AG10803 (cell line): ENCODE measurements around the gene ZKSCAN7.
"Not testable (repeated sequence)": the region's sequence is repeated elsewhere in the genome, so short reads cannot be mapped to it uniquely, and the experiment has no call there.

Experiments
- DNase-seq: peaks from one replicate; pipeline ENCODE4 v3.0.0; 2010; ENCODE audit warnings: low read depth
- H3K4me3 ChIP-seq: 2 replicates; pipeline ENCODE4 v1.5.1; 2011; ENCODE audit warnings: mild to moderate bottlenecking, low read length, control low read depth
- CTCF ChIP-seq: conservative IDR thresholded peaks from 2 replicates; pipeline ENCODE4 v1.5.1; 2011; ENCODE audit warnings: mild to moderate bottlenecking, low read length, control low read depth, inconsistent platforms

The ZKSCAN7 gene

GRCh38 chr3:44535364-44535763 is 19.6 kb upstream of the ZKSCAN7 start:
- TF ChIP-seq CTCF, result no peak
- no peak for DNase-seq
- no peak overlapping the region for H3K4me3 ChIP-seq

GRCh38 chr3:44544811-44545210 is 10.2 kb upstream of the ZKSCAN7 start:
- H3K4me3 ChIP-seq, DNase-seq: not testable (repeated sequence)

DNA sequence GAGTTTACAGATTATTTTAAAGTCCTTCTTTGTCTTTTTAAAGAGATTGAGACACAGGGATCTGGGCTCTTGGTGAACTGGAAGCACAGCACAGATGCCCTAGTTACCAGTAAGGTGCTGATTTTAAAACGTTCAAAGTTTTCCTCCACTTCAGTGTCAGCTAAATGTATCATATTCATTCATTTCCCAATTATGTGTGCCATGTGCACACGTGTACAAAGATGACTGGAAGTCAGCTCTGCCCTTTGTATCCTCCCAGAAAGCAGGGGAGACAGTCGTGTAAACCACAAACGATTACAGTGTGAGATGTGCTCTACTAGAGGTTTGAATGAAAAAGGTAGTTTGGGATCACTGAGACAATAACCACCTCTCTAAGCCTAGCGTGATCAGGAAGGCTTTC is 730 bp downstream of the ZKSCAN7 start:
- DNase-seq, result peak; percentile 0
- H3K4me3 ChIP-seq, result peak overlapping the region; percentile 73
- TF ChIP-seq CTCF, result no peak

DNA sequence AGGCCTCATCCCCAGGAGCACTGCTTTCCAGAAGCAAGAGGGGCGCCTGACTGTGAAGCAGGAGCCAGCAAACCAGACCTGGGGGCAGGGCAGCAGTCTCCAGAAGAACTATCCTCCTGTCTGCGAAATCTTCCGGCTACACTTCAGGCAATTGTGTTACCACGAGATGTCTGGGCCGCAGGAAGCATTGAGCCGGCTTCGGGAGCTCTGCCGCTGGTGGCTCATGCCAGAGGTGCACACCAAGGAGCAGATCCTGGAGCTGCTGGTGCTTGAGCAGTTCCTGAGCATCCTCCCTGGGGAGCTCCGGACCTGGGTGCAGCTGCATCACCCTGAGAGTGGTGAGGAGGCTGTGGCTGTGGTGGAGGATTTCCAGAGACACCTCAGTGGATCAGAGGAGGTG is 2.1 kb downstream of the ZKSCAN7 start:
- DNase-seq, result no peak
- TF ChIP-seq CTCF, result no peak
- no peak overlapping the region for H3K4me3 ChIP-seq

DNA sequence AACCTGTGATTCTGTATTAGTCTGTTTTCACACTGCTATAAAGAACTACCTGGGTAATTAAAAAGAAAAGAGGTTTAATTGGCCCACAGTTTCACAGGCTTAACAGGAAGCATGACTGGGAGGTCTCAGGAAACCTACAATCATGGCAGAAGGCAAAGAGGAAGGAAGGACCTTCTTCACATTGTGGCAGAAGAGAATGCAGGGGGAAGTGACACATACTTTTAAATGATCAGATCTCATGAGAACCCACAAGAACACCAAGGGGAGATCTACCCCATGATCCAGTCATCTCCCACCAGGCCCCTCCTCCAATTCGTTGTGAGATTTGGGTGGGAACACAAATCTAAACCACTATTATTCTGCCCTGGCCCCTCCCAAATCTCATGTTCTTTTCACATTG is 6.1 kb downstream of the ZKSCAN7 start:
- no peak for TF ChIP-seq CTCF
- no peak overlapping the region for H3K4me3 ChIP-seq
- DNase-seq, result no peak

- no peak for DNase-seq
- no peak overlapping the region for H3K4me3 ChIP-seq
- no peak for TF ChIP-seq CTCF
Observed at GRCh38 chr3:44562147-44562546, 7.2 kb downstream of the ZKSCAN7 start.

- no peak for DNase-seq
- no peak for TF ChIP-seq CTCF
Observed at GRCh38 chr3:44568561-44568960, 13.6 kb downstream of the ZKSCAN7 start.

DNA sequence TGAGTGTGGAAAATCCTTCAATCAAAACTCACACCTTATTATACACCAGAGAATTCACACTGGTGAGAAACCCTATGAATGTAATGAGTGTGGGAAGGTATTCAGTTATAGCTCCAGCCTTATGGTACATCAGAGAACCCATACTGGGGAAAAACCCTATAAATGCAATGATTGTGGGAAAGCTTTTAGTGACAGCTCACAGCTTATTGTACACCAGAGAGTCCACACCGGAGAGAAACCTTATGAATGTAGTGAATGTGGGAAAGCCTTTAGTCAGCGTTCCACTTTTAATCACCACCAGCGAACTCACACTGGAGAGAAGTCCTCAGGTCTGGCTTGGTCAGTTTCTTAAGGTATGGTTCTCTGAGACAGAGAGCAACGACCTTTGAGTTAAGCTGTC is 16.0 kb downstream of the ZKSCAN7 start:
- TF ChIP-seq CTCF, result no peak
- no peak for DNase-seq
- no peak overlapping the region for H3K4me3 ChIP-seq

More at GRCh38 chr3:44568561-44568960, 13.6 kb downstream of the ZKSCAN7 start:
- no peak overlapping the region for H3K4me3 ChIP-seq
